ENCODE results near the gene HIGD2A. TPM values are rescaled to one million over a fixed set of nuclear protein-coding genes. Genes with fewer than 3 reads are reported as not detected.

The HIGD2A gene
- 28.9 and 39.5 TPM in 2 replicates for total RNA-seq (2012; rRNA removed)

GRCh38 chr5:176388444-176389134, at the start of gene HIGD2A, which contains the start of gene NOP16:
Gene HIGD2A, plus strand, starts transcription at chr5:176388751. Its CDS starts 69 bp downstream, at chr5:176388820.
Gene NOP16, minus strand, starts transcription at chr5:176388598. Its CDS starts 59 bp downstream, at chr5:176388539.
- H3K36me3 ChIP-seq (ENCODE audit: insufficient read depth, low read length), result peaks cover 62% of the 10 kb centered on the region
- H3K27me3 ChIP-seq (ENCODE audit: control insufficient read depth, insufficient read depth, low read length), result no peaks in the 10 kb centered on the region
- H3K4me3 ChIP-seq (ENCODE audit: low read length), result peak within 1 kb of the TSS; percentile 93
- no peaks in the 10 kb centered on the region for H3K9me3 ChIP-seq (replicated peaks; ENCODE audit: low read length)
- H3K9ac ChIP-seq (ENCODE audit: low read depth, low read length), result peak within 1 kb of the TSS; percentile 96
- H3K4me2 ChIP-seq (ENCODE audit: low read length), result peak within 1 kb of the TSS; percentile 96
- peaks cover 20% of the 10 kb centered on the region for H3K4me1 ChIP-seq (ENCODE audit: control insufficient read depth, insufficient read depth, low read length)

GRCh38 chr5:176339304-176339703, 49.2 kb upstream of the HIGD2A start:
- no peaks in the 10 kb centered on the region for H3K9me3 ChIP-seq (replicated peaks; ENCODE audit: low read length)
- no peak overlapping the region for H3K9ac ChIP-seq (ENCODE audit: low read depth, low read length)
- H3K27me3 ChIP-seq (ENCODE audit: control insufficient read depth, insufficient read depth, low read length), result no peaks in the 10 kb centered on the region
- no peak overlapping the region for H3K4me3 ChIP-seq (ENCODE audit: low read length)
- H3K4me2 ChIP-seq (ENCODE audit: low read length), result no peak overlapping the region
- H3K36me3 ChIP-seq (ENCODE audit: insufficient read depth, low read length), result peaks cover 6% of the 10 kb centered on the region
- no peaks in the 10 kb centered on the region for H3K4me1 ChIP-seq (ENCODE audit: control insufficient read depth, insufficient read depth, low read length)

- Histone ChIP-seq H3K27me3 (ENCODE audit: control insufficient read depth, insufficient read depth, low read length) (no peaks in the 10 kb centered on the region), H3K4me1 (ENCODE audit: control insufficient read depth, insufficient read depth, low read length) (no peaks in the 10 kb centered on the region), H3K4me3 (ENCODE audit: low read length) (no peak overlapping the region), H3K9ac (ENCODE audit: low read depth, low read length) (no peak overlapping the region), H3K9me3 (replicated peaks; ENCODE audit: low read length) (no peaks in the 10 kb centered on the region), H3K36me3 (ENCODE audit: insufficient read depth, low read length) (peaks cover 27% of the 10 kb centered on the region), H3K4me2 (ENCODE audit: low read length) (no peak overlapping the region)
These were observed 47.0 kb upstream of the HIGD2A start for GRCh38 chr5:176341325-176342157.

- peaks cover 29% of the 10 kb centered on the region for H3K36me3 ChIP-seq (ENCODE audit: insufficient read depth, low read length)
- no peaks in the 10 kb centered on the region for H3K4me1 ChIP-seq (ENCODE audit: control insufficient read depth, insufficient read depth, low read length)
- no peaks in the 10 kb centered on the region for H3K27me3 ChIP-seq (ENCODE audit: control insufficient read depth, insufficient read depth, low read length)
- no peak overlapping the region for H3K4me2 ChIP-seq (ENCODE audit: low read length)
- no peak overlapping the region for H3K4me3 ChIP-seq (ENCODE audit: low read length)
- H3K9me3 ChIP-seq (replicated peaks; ENCODE audit: low read length), result no peaks in the 10 kb centered on the region
- no peak overlapping the region for H3K9ac ChIP-seq (ENCODE audit: low read depth, low read length)
These were observed 46.4 kb upstream of the HIGD2A start for GRCh38 chr5:176342158-176342483.

- Histone ChIP-seq H3K4me3 (ENCODE audit: low read length) (no peak overlapping the region), H3K36me3 (ENCODE audit: insufficient read depth, low read length) (peaks cover 37% of the 10 kb centered on the region), H3K27me3 (ENCODE audit: control insufficient read depth, insufficient read depth, low read length) (no peaks in the 10 kb centered on the region), H3K9ac (ENCODE audit: low read depth, low read length) (no peak overlapping the region), H3K4me1 (ENCODE audit: control insufficient read depth, insufficient read depth, low read length) (no peaks in the 10 kb centered on the region), H3K9me3 (replicated peaks; ENCODE audit: low read length) (no peaks in the 10 kb centered on the region), H3K4me2 (ENCODE audit: low read length) (no peak overlapping the region)
These were observed 45.6 kb upstream of the HIGD2A start for GRCh38 chr5:176342766-176343458.

GRCh38 chr5:176350416-176350815, 38.1 kb upstream of the HIGD2A start:
- no peak overlapping the region for H3K4me2 ChIP-seq (ENCODE audit: low read length)
- H3K9ac ChIP-seq (ENCODE audit: low read depth, low read length), result no peak overlapping the region
- H3K4me3 ChIP-seq (ENCODE audit: low read length), result no peak overlapping the region
- peaks cover 82% of the 10 kb centered on the region for H3K36me3 ChIP-seq (ENCODE audit: insufficient read depth, low read length)
- H3K9me3 ChIP-seq (replicated peaks; ENCODE audit: low read length), result no peaks in the 10 kb centered on the region
- no peaks in the 10 kb centered on the region for H3K27me3 ChIP-seq (ENCODE audit: control insufficient read depth, insufficient read depth, low read length)
- H3K4me1 ChIP-seq (ENCODE audit: control insufficient read depth, insufficient read depth, low read length), result no peaks in the 10 kb centered on the region

GRCh38 chr5:176352116-176352878, 36.3 kb upstream of the HIGD2A start:
- H3K4me2 ChIP-seq (ENCODE audit: low read length), result no peak overlapping the region
- H3K9ac ChIP-seq (ENCODE audit: low read depth, low read length), result no peak overlapping the region
- no peaks in the 10 kb centered on the region for H3K4me1 ChIP-seq (ENCODE audit: control insufficient read depth, insufficient read depth, low read length)

GRCh38 chr5:176353533-176353932, 35.0 kb upstream of the HIGD2A start:
- Histone ChIP-seq H3K9me3 (replicated peaks; ENCODE audit: low read length) (no peaks in the 10 kb centered on the region), H3K9ac (ENCODE audit: low read depth, low read length) (no peak overlapping the region), H3K4me3 (ENCODE audit: low read length) (no peak overlapping the region), H3K4me1 (ENCODE audit: control insufficient read depth, insufficient read depth, low read length) (no peaks in the 10 kb centered on the region), H3K4me2 (ENCODE audit: low read length) (no peak overlapping the region), H3K36me3 (ENCODE audit: insufficient read depth, low read length) (peaks cover 70% of the 10 kb centered on the region), H3K27me3 (ENCODE audit: control insufficient read depth, insufficient read depth, low read length) (no peaks in the 10 kb centered on the region)

More at GRCh38 chr5:176352116-176352878, 36.3 kb upstream of the HIGD2A start:
- Histone ChIP-seq H3K27me3 (ENCODE audit: control insufficient read depth, insufficient read depth, low read length) (no peaks in the 10 kb centered on the region), H3K36me3 (ENCODE audit: insufficient read depth, low read length) (peaks cover 78% of the 10 kb centered on the region), H3K9me3 (replicated peaks; ENCODE audit: low read length) (no peaks in the 10 kb centered on the region), H3K4me3 (ENCODE audit: low read length) (no peak overlapping the region)

- H3K36me3 ChIP-seq (ENCODE audit: insufficient read depth, low read length), result peaks cover 55% of the 10 kb centered on the region
- no peak overlapping the region for H3K9ac ChIP-seq (ENCODE audit: low read depth, low read length)
- H3K4me1 ChIP-seq (ENCODE audit: control insufficient read depth, insufficient read depth, low read length), result peaks cover 7% of the 10 kb centered on the region
- H3K4me2 ChIP-seq (ENCODE audit: low read length), result no peak overlapping the region
- H3K9me3 ChIP-seq (replicated peaks; ENCODE audit: low read length), result no peaks in the 10 kb centered on the region
- H3K4me3 ChIP-seq (ENCODE audit: low read length), result no peak overlapping the region
- H3K27me3 ChIP-seq (ENCODE audit: control insufficient read depth, insufficient read depth, low read length), result no peaks in the 10 kb centered on the region
These were observed 33.0 kb upstream of the HIGD2A start for GRCh38 chr5:176355400-176356178.

GRCh38 chr5:176356179-176356566, 32.4 kb upstream of the HIGD2A start:
- peaks cover 52% of the 10 kb centered on the region for H3K36me3 ChIP-seq (ENCODE audit: insufficient read depth, low read length)

More at GRCh38 chr5:176356179-176356566, 32.4 kb upstream of the HIGD2A start:
- Histone ChIP-seq H3K9me3 (replicated peaks; ENCODE audit: low read length) (no peaks in the 10 kb centered on the region), H3K4me1 (ENCODE audit: control insufficient read depth, insufficient read depth, low read length) (peaks cover 7% of the 10 kb centered on the region), H3K4me3 (ENCODE audit: low read length) (no peak overlapping the region), H3K9ac (ENCODE audit: low read depth, low read length) (no peak overlapping the region), H3K27me3 (ENCODE audit: control insufficient read depth, insufficient read depth, low read length) (no peaks in the 10 kb centered on the region), H3K4me2 (ENCODE audit: low read length) (no peak overlapping the region)
